Smooth muscle cell (in vitro differentiated cells): Measurements from ENCODE around the gene TBC1D10A. TPM values are rescaled to one million over a fixed set of nuclear protein-coding genes. Genes with fewer than 3 reads are reported as not detected.
A peak's percentile ranks its signal among the peaks of the same experiment; 100 is the strongest.

Source experiments
- DNase-seq: peaks from one replicate; lab custom pipeline; 2025; ENCODE audit not compliant: unreplicated experiment; lab: John Stamatoyannopoulos, UW
- H2AFZ ChIP-seq: fragments of 200-600 bp; sonication (generic); 2 replicates; pipeline ENCODE4 v1.6.0; 2016; ENCODE audit warnings: antibody characterized with exemption, low read depth, mild to moderate bottlenecking
- H3F3A ChIP-seq: fragments of 200-600 bp; sonication (generic); 2 replicates; pipeline ENCODE4 v1.6.0; 2017; ENCODE audit warnings: antibody characterized with exemption, low read depth
- H3K27ac ChIP-seq: fragments of 200-600 bp; sonication (generic); 2 replicates; pipeline ENCODE4 v1.5.1; 2016; ENCODE audit warnings: low read depth, mild to moderate bottlenecking
- H3K27me3 ChIP-seq: fragments of 200-600 bp; sonication (generic); 2 replicates; pipeline ENCODE4 v1.6.1; 2016; ENCODE audit warnings: low read depth, mild to moderate bottlenecking
- H3K36me3 ChIP-seq: fragments of 200-600 bp; sonication (generic); 2 replicates; pipeline ENCODE4 v1.5.1; 2016; ENCODE audit warnings: low read depth
- H3K4me1 ChIP-seq: fragments of 200-600 bp; sonication (generic); 2 replicates; pipeline ENCODE4 v1.5.1; 2016; ENCODE audit warnings: low read depth
- H3K4me2 ChIP-seq: fragments of 200-600 bp; sonication (generic); 2 replicates; pipeline ENCODE4 v1.6.0; 2016; ENCODE audit warnings: mild to moderate bottlenecking
- H3K4me3 ChIP-seq: fragments of 200-600 bp; sonication (generic); 2 replicates; pipeline ENCODE4 v1.5.1; 2016; ENCODE audit warnings: mild to moderate bottlenecking
- H3K79me2 ChIP-seq: fragments of 200-600 bp; sonication (generic); 2 replicates; pipeline ENCODE4 v1.6.0; 2016; ENCODE audit warnings: low read depth, mild to moderate bottlenecking
- H3K9ac ChIP-seq: fragments of 200-600 bp; sonication (generic); 2 replicates; pipeline ENCODE4 v1.6.0; 2016; ENCODE audit warnings: low read depth
- H3K9me3 ChIP-seq: fragments of 200-600 bp; sonication (generic); replicated peaks from 2 replicates; pipeline ENCODE4 v1.5.1; 2016; ENCODE audit warnings: low read depth
- H4K20me1 ChIP-seq: fragments of 200-600 bp; sonication (generic); 2 replicates; pipeline ENCODE4 v1.6.0; 2016; ENCODE audit warnings: low read depth
- WGBS: methylation state at CpG from one replicate; pipeline ENCODE4 v1.1.7; 2016; ENCODE audit warnings: low lambda C conversion rate; 5-methylcytosine and 5-hydroxymethylcytosine counted together
- polyA plus RNA-seq: library from polyadenylated mRNA; unstranded; fragments of >200 nt; fragmentation: Nextera tagmentation; extraction: Ambion mirVana; gene quantifications from 2 replicates; pipeline ENCODE4 v1.2.1, GENCODE V29; 2016
- total RNA-seq: library from RNA; depleted of rRNA; stranded (reverse); fragments of >200 nt; gene quantifications from 2 replicates; pipeline ENCODE4 v1.2.3, GENCODE V29; 2014
- TF ChIP-seq, protein P1 (sequence below): fragments of 200-600 bp; sonication (generic); IDR thresholded peaks from 2 replicates; pipeline ENCODE4 v1.5.1; 2017; ENCODE audit warnings: borderline replicate concordance, mild to moderate bottlenecking, antibody characterized with exemption; ENCODE audit not compliant: insufficient read depth, poor library complexity, severe bottlenecking

Gene TBC1D10A
- total and polyA plus RNA-seq, 2 experiments from 2014 or later, result 16.8 to 51.1 TPM

DNA sequence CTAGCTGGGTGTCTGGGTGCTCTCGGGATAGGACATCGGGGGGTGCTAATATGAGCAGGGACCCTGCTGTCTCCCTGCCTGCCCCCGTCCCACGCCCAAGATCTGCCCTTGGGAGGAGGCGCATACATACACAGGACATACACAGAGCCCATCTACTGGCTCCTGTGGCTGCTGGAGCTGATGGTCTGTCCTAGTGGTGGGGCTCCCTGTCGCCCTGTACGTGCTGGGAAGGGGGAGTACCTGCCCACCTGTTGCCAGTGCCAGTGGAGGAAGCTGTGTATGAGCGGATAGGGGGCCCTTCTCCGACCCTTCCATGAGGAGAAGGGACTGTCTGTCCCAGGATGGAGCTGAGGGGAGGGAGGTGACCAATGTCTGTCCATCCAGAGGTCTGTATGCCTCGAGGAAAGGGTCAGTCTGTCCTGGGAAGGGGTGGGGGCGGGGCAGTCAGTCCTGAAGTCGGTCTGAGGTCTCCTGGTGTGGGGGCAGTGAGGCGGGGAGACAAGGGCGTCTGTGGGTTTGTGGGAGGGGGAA lies 952 bp downstream of the TBC1D10A start:
- H3K4me3 ChIP-seq, result peak overlapping the region; percentile 82
- WGBS, result 54% methylated on average over 14 of the region's 14 CpGs
- H3K27me3 ChIP-seq, result no peaks in the 10 kb centered on the region
- no peak overlapping the region for H2AFZ ChIP-seq
- peak overlapping the region; percentile 92 for H3K9ac ChIP-seq
- peaks cover 51% of the 10 kb centered on the region for H4K20me1 ChIP-seq
- TF ChIP-seq, protein P1, sequence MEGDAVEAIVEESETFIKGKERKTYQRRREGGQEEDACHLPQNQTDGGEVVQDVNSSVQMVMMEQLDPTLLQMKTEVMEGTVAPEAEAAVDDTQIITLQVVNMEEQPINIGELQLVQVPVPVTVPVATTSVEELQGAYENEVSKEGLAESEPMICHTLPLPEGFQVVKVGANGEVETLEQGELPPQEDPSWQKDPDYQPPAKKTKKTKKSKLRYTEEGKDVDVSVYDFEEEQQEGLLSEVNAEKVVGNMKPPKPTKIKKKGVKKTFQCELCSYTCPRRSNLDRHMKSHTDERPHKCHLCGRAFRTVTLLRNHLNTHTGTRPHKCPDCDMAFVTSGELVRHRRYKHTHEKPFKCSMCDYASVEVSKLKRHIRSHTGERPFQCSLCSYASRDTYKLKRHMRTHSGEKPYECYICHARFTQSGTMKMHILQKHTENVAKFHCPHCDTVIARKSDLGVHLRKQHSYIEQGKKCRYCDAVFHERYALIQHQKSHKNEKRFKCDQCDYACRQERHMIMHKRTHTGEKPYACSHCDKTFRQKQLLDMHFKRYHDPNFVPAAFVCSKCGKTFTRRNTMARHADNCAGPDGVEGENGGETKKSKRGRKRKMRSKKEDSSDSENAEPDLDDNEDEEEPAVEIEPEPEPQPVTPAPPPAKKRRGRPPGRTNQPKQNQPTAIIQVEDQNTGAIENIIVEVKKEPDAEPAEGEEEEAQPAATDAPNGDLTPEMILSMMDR, result no peak
- peaks cover 19% of the 10 kb centered on the region for H3K4me1 ChIP-seq
- H3K4me2 ChIP-seq, result peak overlapping the region; percentile 92
- peaks cover 17% of the 10 kb centered on the region for H3F3A ChIP-seq
- no peak for DNase-seq
- H3K36me3 ChIP-seq, result no peaks in the 10 kb centered on the region
- no peaks in the 10 kb centered on the region for H3K9me3 ChIP-seq
- peaks cover 54% of the 10 kb centered on the region for H3K79me2 ChIP-seq
- H3K27ac ChIP-seq, result peak overlapping the region; percentile 89

DNA sequence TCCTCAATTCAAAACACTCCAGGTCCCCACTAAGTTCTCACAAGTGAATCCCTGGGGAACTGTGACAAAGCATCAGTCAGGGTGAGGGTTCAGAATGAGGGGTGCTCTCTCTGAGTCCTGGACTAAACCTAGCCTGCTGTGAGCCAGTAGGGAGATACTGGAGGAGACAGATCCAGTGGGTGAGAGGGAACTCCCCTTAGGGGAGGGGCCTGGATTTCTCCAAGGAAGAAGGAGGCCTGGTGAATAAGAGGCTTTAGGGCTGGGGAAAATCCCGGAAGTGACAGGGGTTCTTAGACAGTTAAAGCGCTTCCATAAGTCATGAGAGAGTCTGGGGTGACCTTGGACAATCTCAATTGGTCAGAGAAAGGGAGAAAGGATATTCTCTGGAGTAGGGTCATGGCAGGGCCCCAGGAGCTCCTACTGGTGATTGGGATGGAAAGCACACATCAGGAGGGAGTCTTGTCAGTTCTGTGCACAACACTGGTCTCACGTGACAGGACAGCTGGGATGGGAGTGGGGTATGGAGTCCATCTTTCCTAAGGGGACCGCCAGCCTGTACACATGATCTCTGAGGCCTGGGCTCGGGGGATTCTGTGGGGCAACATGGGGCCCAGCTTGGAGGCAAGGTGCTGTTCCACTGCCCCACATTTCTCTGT lies 1.5 kb downstream of the TBC1D10A start:
- TF ChIP-seq, protein P1, result no peak
- Histone ChIP-seq H3F3A (peaks cover 17% of the 10 kb centered on the region), H3K27ac (peak overlapping the region; percentile 89), H3K9me3 (no peaks in the 10 kb centered on the region), H4K20me1 (peaks cover 57% of the 10 kb centered on the region), H3K4me3 (peak overlapping the region; percentile 82), H3K4me1 (peaks cover 19% of the 10 kb centered on the region), H3K27me3 (no peaks in the 10 kb centered on the region), H3K36me3 (no peaks in the 10 kb centered on the region), H3K4me2 (peak overlapping the region; percentile 92), H2AFZ (no peak overlapping the region), H3K9ac (peak overlapping the region; percentile 92), H3K79me2 (peaks cover 60% of the 10 kb centered on the region)
- DNase-seq, result peak; percentile 56
- 39% methylated on average over 5 of the region's 5 CpGs for WGBS

DNA sequence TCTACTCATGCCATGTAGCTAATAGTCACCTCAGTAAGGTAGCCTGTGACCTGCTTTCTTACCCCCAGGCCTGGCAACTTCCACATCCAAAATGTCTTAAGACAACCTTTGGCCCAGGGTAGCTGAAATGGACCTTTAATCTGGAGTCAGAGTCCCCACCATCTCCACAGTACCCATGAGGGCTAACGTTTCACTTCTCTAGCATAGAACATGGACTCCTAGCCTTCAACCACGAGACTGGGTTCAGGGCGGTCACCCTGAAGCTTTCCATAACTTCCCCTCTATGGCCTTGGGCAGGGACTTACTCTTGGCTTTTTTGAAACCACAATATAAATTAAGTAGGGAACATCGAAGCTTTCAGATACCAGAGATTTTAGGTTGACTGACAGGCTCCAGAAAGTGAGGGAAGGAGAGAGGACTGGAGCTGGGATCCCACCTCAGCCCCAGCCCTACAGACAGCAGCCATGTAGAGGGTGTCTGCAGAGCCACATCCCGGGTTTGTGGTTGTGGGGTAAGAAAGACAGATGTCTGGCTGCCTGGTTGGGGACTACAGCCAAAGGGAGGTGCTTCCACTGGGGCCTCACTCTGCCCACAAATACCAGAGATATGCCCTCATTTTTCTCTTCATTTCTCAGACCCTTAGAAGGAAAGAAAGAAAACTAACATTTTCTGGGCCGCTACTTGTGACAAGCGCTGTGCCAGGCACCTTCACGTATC lies 2.6 kb downstream of the TBC1D10A start:
- peaks cover 19% of the 10 kb centered on the region for H3K4me1 ChIP-seq
- H3K4me3 ChIP-seq, result peak overlapping the region; percentile 82
- peaks cover 69% of the 10 kb centered on the region for H3K79me2 ChIP-seq
- 56% methylated on average over 8 of the region's 8 CpGs for WGBS
- H3K9ac ChIP-seq, result peak overlapping the region; percentile 77
- no peak for DNase-seq
- H3K27ac ChIP-seq, result peak overlapping the region; percentile 89
- TF ChIP-seq, protein P1, result no peak
- peaks cover 17% of the 10 kb centered on the region for H3F3A ChIP-seq
- peaks cover 68% of the 10 kb centered on the region for H4K20me1 ChIP-seq
- no peak overlapping the region for H2AFZ ChIP-seq
- no peaks in the 10 kb centered on the region for H3K36me3 ChIP-seq
- no peaks in the 10 kb centered on the region for H3K27me3 ChIP-seq
- peak overlapping the region; percentile 92 for H3K4me2 ChIP-seq
- H3K9me3 ChIP-seq, result no peaks in the 10 kb centered on the region
